ENCODE data around the gene UBE4A.

- TF ChIP-seq POLR2A (IDR thresholded peaks at IDR 0.05) (no peak), CTCF (IDR thresholded peaks at IDR 0.05) (no peak)
Observed at GRCh38 chr11:118442301-118442700, 82.9 kb downstream of the UBE4A start.

Measured in lower leg skin (tissue), 3 donors.